HUES64 (cell line): ENCODE data around the gene CABP1.

Source experiments
- H3K27ac ChIP-seq: 2 replicates; pipeline ENCODE4 v1.7.0; 2013; ENCODE audit warnings: low read depth, low read length, inconsistent platforms
- H3K27me3 ChIP-seq: 2 replicates; pipeline ENCODE4 v1.6.1; 2013; ENCODE audit warnings: mild to moderate bottlenecking, low read length; ENCODE audit not compliant: insufficient read depth
- H3K36me3 ChIP-seq: 2 replicates; pipeline ENCODE4 v1.6.1; 2013; ENCODE audit warnings: mild to moderate bottlenecking, low read length; ENCODE audit not compliant: insufficient read depth
- H3K4me1 ChIP-seq: 2 replicates; pipeline ENCODE4 v1.6.1; 2013; ENCODE audit warnings: mild to moderate bottlenecking, low read length, moderate library complexity; ENCODE audit not compliant: insufficient read depth
- H3K4me3 ChIP-seq: 2 replicates; pipeline ENCODE4 v1.5.1; 2013; ENCODE audit warnings: mild to moderate bottlenecking, low read length, moderate library complexity
- H3K9ac ChIP-seq: 2 replicates; pipeline ENCODE4 v1.6.1; 2013; ENCODE audit warnings: mild to moderate bottlenecking, low read depth, low read length
- H3K9me3 ChIP-seq: 2 replicates; pipeline ENCODE4 v1.6.1; 2013; ENCODE audit warnings: low read depth, low read length; ENCODE audit not compliant: insufficient read depth
- WGBS: fragments of 150-250, 120-280 bp; methylation state at CpG from one replicate; pipeline ENCODE4 v1.1.7; 2013; ENCODE audit warnings: missing lambda C conversion rate; 5-methylcytosine and 5-hydroxymethylcytosine counted together

Gene CABP1

GRCh38 chr12:120698665-120699064 is 58.2 kb downstream of the CABP1 start:
- H3K4me1 ChIP-seq, result peaks cover 8% of the 10 kb centered on the region; the same call in 1 of the 2 replicates
- 92% methylated on average over 2 of the region's 3 CpGs for WGBS

GRCh38 chr12:120699553-120699952 is 59.1 kb downstream of the CABP1 start:
- H3K9ac ChIP-seq, result no peak overlapping the region
- 93% methylated on average over 7 of the region's 7 CpGs for WGBS
- H3K9me3 ChIP-seq, result no peaks in the 10 kb centered on the region
- peaks cover under 1% of the 10 kb centered on the region; the same call in 1 of the 2 replicates for H3K4me1 ChIP-seq
- no peak overlapping the region for H3K27ac ChIP-seq
- peaks cover 95% of the 10 kb centered on the region for H3K36me3 ChIP-seq
- H3K27me3 ChIP-seq, result no peaks in the 10 kb centered on the region
- H3K4me3 ChIP-seq, result no peak overlapping the region

More at GRCh38 chr12:120698665-120699064, 58.2 kb downstream of the CABP1 start:
- H3K27ac ChIP-seq, result no peak overlapping the region
- H3K36me3 ChIP-seq, result peaks cover 96% of the 10 kb centered on the region
- no peak overlapping the region for H3K4me3 ChIP-seq
- H3K9ac ChIP-seq, result no peak overlapping the region
- no peaks in the 10 kb centered on the region for H3K27me3 ChIP-seq
- H3K9me3 ChIP-seq, result no peaks in the 10 kb centered on the region

- H3K27ac ChIP-seq, result no peak overlapping the region
- no peak overlapping the region for H3K4me3 ChIP-seq
- H3K4me1 ChIP-seq, result no peaks in the 10 kb centered on the region
- no peaks in the 10 kb centered on the region for H3K9me3 ChIP-seq
- H3K36me3 ChIP-seq, result peaks cover 87% of the 10 kb centered on the region
- H3K9ac ChIP-seq, result no peak overlapping the region
- 98% methylated on average over 5 of the region's 5 CpGs for WGBS
- H3K27me3 ChIP-seq, result no peaks in the 10 kb centered on the region
Measured at GRCh38 chr12:120700886-120701285, 60.5 kb downstream of the CABP1 start.

- peaks cover 69% of the 10 kb centered on the region for H3K36me3 ChIP-seq
- no peaks in the 10 kb centered on the region for H3K4me1 ChIP-seq
Measured at GRCh38 chr12:120702637-120703036, 62.2 kb downstream of the CABP1 start.

GRCh38 chr12:120703311-120703942 is 63.0 kb downstream of the CABP1 start:
- no peak overlapping the region for H3K4me3 ChIP-seq
- WGBS, result 84% methylated on average over 11 of the region's 11 CpGs
- H3K27ac ChIP-seq, result no peak overlapping the region
- H3K4me1 ChIP-seq, result no peaks in the 10 kb centered on the region
- H3K36me3 ChIP-seq, result peaks cover 61% of the 10 kb centered on the region
- no peaks in the 10 kb centered on the region for H3K9me3 ChIP-seq
- no peak overlapping the region for H3K9ac ChIP-seq
- no peaks in the 10 kb centered on the region for H3K27me3 ChIP-seq

More at GRCh38 chr12:120702637-120703036, 62.2 kb downstream of the CABP1 start:
- H3K9ac ChIP-seq, result no peak overlapping the region
- H3K27me3 ChIP-seq, result no peaks in the 10 kb centered on the region
- no peak overlapping the region for H3K4me3 ChIP-seq
- H3K27ac ChIP-seq, result no peak overlapping the region
- no peaks in the 10 kb centered on the region for H3K9me3 ChIP-seq
- WGBS, result 95% methylated on average over 1 of the region's 1 CpG

- Histone ChIP-seq H3K4me1 (peaks cover 5% of the 10 kb centered on the region; the same call in 1 of the 2 replicates), H3K4me3 (no peak overlapping the region), H3K27me3 (no peaks in the 10 kb centered on the region), H3K36me3 (peaks cover 39% of the 10 kb centered on the region), H3K27ac (no peak overlapping the region), H3K9me3 (no peaks in the 10 kb centered on the region), H3K9ac (no peak overlapping the region)
- WGBS, result no CpG with 5 or more reads among the region's 1 CpG
Measured at GRCh38 chr12:120705618-120706017, 65.2 kb downstream of the CABP1 start.

- 75% methylated on average over 5 of the region's 5 CpGs for WGBS
- Histone ChIP-seq H3K4me1 (peaks cover 5% of the 10 kb centered on the region; the same call in 1 of the 2 replicates), H3K27ac (no peak overlapping the region), H3K4me3 (no peak overlapping the region), H3K9ac (no peak overlapping the region), H3K36me3 (peaks cover 35% of the 10 kb centered on the region), H3K27me3 (no peaks in the 10 kb centered on the region), H3K9me3 (no peaks in the 10 kb centered on the region)
Measured at GRCh38 chr12:120706029-120706428, 65.6 kb downstream of the CABP1 start.

- Histone ChIP-seq H3K4me3 (no peak overlapping the region), H3K27me3 (no peaks in the 10 kb centered on the region), H3K9me3 (no peaks in the 10 kb centered on the region), H3K27ac (no peak overlapping the region), H3K36me3 (peaks cover 21% of the 10 kb centered on the region), H3K9ac (no peak overlapping the region), H3K4me1 (peaks cover 14% of the 10 kb centered on the region; the same call in 1 of the 2 replicates)
- WGBS, result 94% methylated on average over 4 of the region's 4 CpGs
Measured at GRCh38 chr12:120708651-120709050, 68.2 kb downstream of the CABP1 start.

- peak within 1 kb of the TSS; percentile 66 for H3K27ac ChIP-seq
Measured at GRCh38 chr12:120710031-120710804, 69.8 kb downstream of the CABP1 start, which contains the start of gene UNC119B. TSS of gene UNC119B (plus strand) at chr12:120710458. CDS start at chr12:120710475, 17 bp downstream.

GRCh38 chr12:120710805-120711296 is 70.4 kb downstream of the CABP1 start:
- peaks cover 29% of the 10 kb centered on the region for H3K36me3 ChIP-seq
- under 1% methylated on average over 31 of the region's 31 CpGs for WGBS
- H3K4me1 ChIP-seq, result peaks cover 14% of the 10 kb centered on the region; the same call in 1 of the 2 replicates
- no peaks in the 10 kb centered on the region for H3K9me3 ChIP-seq
- peak overlapping the region; percentile 66 for H3K27ac ChIP-seq
- H3K4me3 ChIP-seq, result peak overlapping the region; percentile 94
- no peaks in the 10 kb centered on the region for H3K27me3 ChIP-seq
- H3K9ac ChIP-seq, result peak overlapping the region; percentile 93

More at GRCh38 chr12:120710031-120710804, 69.8 kb downstream of the CABP1 start, which contains the start of gene UNC119B:
- no peaks in the 10 kb centered on the region for H3K9me3 ChIP-seq
- H3K27me3 ChIP-seq, result no peaks in the 10 kb centered on the region
- peak within 1 kb of the TSS; percentile 93 for H3K9ac ChIP-seq
- peaks cover 25% of the 10 kb centered on the region for H3K36me3 ChIP-seq
- 2% methylated on average over 69 of the region's 76 CpGs for WGBS
- H3K4me1 ChIP-seq, result peaks cover 14% of the 10 kb centered on the region; the same call in 1 of the 2 replicates
- H3K4me3 ChIP-seq, result peak within 1 kb of the TSS; percentile 94

- peak overlapping the region; percentile 94 for H3K4me3 ChIP-seq
- H3K27ac ChIP-seq, result no peak overlapping the region
- peaks cover 14% of the 10 kb centered on the region; the same call in 1 of the 2 replicates for H3K4me1 ChIP-seq
- H3K9ac ChIP-seq, result peak overlapping the region; percentile 93
- H3K36me3 ChIP-seq, result peaks cover 35% of the 10 kb centered on the region
- H3K27me3 ChIP-seq, result no peaks in the 10 kb centered on the region
- no peaks in the 10 kb centered on the region for H3K9me3 ChIP-seq
- 43% methylated on average over 6 of the region's 6 CpGs for WGBS
Measured at GRCh38 chr12:120711411-120711810, 71.0 kb downstream of the CABP1 start.
